ENCODE data around the gene PPP1R1C. TPM values are rescaled to one million over a fixed set of nuclear protein-coding genes. Genes with fewer than 3 reads are reported as not detected.

PPP1R1C gene
- total RNA-seq, 4 donors from 2014 or later = 1.5 to 6.3 TPM; not detected in 2

- WGBS, 2 donors = 64 to 78% methylated on average over 7 of the region's 7 CpGs
- intact Hi-C loops (cut with DNase I; ENCODE audit: low total_unique reads) = no loop called here
- TF ChIP-seq POLR2A (IDR thresholded peaks at IDR 0.05) (no peak), CTCF (IDR thresholded peaks at IDR 0.05) (no peak)
- no peak overlapping the region for H3K4me3 ChIP-seq (ENCODE audit: low read depth, poor library complexity, severe bottlenecking)
- no peak for DNase-seq (ENCODE audit: low spot score in 2 of 2)
Measured at GRCh38 chr2:181988154-181988924, 2.7 kb downstream of the PPP1R1C start.

- TF ChIP-seq CTCF (IDR thresholded peaks at IDR 0.05) (no peak), POLR2A (IDR thresholded peaks at IDR 0.05) (no peak)
- WGBS, 2 donors = 90 to 100% methylated on average over 1 of the region's 1 CpG
- intact Hi-C loops (cut with DNase I; ENCODE audit: low total_unique reads) = no loop called here
- H3K4me3 ChIP-seq (ENCODE audit: low read depth, poor library complexity, severe bottlenecking) = no peak overlapping the region
- DNase-seq (ENCODE audit: low spot score in 2 of 2) = no peak
Measured at GRCh38 chr2:181989099-181989498, 3.4 kb downstream of the PPP1R1C start.

GRCh38 chr2:181991171-181991885 lies 5.7 kb downstream of the PPP1R1C start:
- intact Hi-C loops (cut with DNase I; ENCODE audit: low total_unique reads) = no loop called here
- H3K4me3 ChIP-seq (ENCODE audit: low read depth, poor library complexity, severe bottlenecking) = no peak overlapping the region
- 76 to 81% methylated on average over 2 of the region's 2 CpGs for WGBS, 2 donors
- no peak for DNase-seq (ENCODE audit: low spot score in 2 of 2)
- TF ChIP-seq POLR2A (IDR thresholded peaks at IDR 0.05) (no peak), CTCF (IDR thresholded peaks at IDR 0.05) (no peak)

GRCh38 chr2:181992776-181993175 lies 7.1 kb downstream of the PPP1R1C start:
- 79 to 82% methylated on average over 3 of the region's 3 CpGs for WGBS, 2 donors
- DNase-seq (ENCODE audit: low spot score in 2 of 2) = no peak
- no peak overlapping the region for H3K4me3 ChIP-seq (ENCODE audit: low read depth, poor library complexity, severe bottlenecking)
- intact Hi-C loops (cut with DNase I; ENCODE audit: low total_unique reads) = no loop called here
- no peak for TF ChIP-seq POLR2A (IDR thresholded peaks at IDR 0.05)
- no peak for TF ChIP-seq CTCF (IDR thresholded peaks at IDR 0.05)

GRCh38 chr2:181995289-181995688 lies 9.6 kb downstream of the PPP1R1C start:
- TF ChIP-seq CTCF (IDR thresholded peaks at IDR 0.05) (no peak), POLR2A (IDR thresholded peaks at IDR 0.05) (no peak)
- DNase-seq (ENCODE audit: low spot score in 2 of 2) = no peak
- no peak overlapping the region for H3K4me3 ChIP-seq (ENCODE audit: low read depth, poor library complexity, severe bottlenecking)
- 85 to 100% methylated on average over 1 of the region's 1 CpG for WGBS, 2 donors
- intact Hi-C loops (cut with DNase I; ENCODE audit: low total_unique reads) = no loop called here
